Duodenal mucosa (tissue), 2 donors: ENCODE measurements around the gene LHX3.

Experiments
- H3K27ac ChIP-seq: one replicate; pipeline ENCODE4 v1.7.0; 2013; ENCODE audit warnings: low read depth, low read length
- H3K27me3 ChIP-seq, 2 donors: one replicate each; pipeline ENCODE4 v1.7.0; 2013; ENCODE audit warnings: low read length in 2 of 2, control low read depth in 1 of 2; ENCODE audit not compliant: insufficient read depth in 2 of 2, control insufficient read depth in 1 of 2
- H3K36me3 ChIP-seq, 2 donors: one replicate each; pipeline ENCODE4 v1.7.0; 2013; ENCODE audit warnings: low read length in 2 of 2, control low read depth in 1 of 2; ENCODE audit not compliant: insufficient read depth in 2 of 2, control insufficient read depth in 1 of 2
- H3K4me1 ChIP-seq, 2 donors: one replicate each; pipeline ENCODE4 v1.7.0; 2013; ENCODE audit warnings: low read length in 2 of 2, control low read depth in 1 of 2; ENCODE audit not compliant: insufficient read depth in 2 of 2, control insufficient read depth in 1 of 2
- H3K4me3 ChIP-seq, 2 donors: one replicate each; pipeline ENCODE4 v1.7.0; 2013; ENCODE audit warnings: low read length in 2 of 2, low read depth in 1 of 2
- H3K9ac ChIP-seq, 2 donors: one replicate each; pipeline ENCODE4 v1.7.0; 2013; ENCODE audit warnings: low read length in 2 of 2, low read depth in 1 of 2
- H3K9me3 ChIP-seq, 2 donors: one replicate each; pipeline ENCODE4 v1.7.0; 2013; ENCODE audit warnings: low read length in 2 of 2, control low read depth in 1 of 2; ENCODE audit not compliant: control insufficient read depth in 1 of 2

The LHX3 gene

DNA sequence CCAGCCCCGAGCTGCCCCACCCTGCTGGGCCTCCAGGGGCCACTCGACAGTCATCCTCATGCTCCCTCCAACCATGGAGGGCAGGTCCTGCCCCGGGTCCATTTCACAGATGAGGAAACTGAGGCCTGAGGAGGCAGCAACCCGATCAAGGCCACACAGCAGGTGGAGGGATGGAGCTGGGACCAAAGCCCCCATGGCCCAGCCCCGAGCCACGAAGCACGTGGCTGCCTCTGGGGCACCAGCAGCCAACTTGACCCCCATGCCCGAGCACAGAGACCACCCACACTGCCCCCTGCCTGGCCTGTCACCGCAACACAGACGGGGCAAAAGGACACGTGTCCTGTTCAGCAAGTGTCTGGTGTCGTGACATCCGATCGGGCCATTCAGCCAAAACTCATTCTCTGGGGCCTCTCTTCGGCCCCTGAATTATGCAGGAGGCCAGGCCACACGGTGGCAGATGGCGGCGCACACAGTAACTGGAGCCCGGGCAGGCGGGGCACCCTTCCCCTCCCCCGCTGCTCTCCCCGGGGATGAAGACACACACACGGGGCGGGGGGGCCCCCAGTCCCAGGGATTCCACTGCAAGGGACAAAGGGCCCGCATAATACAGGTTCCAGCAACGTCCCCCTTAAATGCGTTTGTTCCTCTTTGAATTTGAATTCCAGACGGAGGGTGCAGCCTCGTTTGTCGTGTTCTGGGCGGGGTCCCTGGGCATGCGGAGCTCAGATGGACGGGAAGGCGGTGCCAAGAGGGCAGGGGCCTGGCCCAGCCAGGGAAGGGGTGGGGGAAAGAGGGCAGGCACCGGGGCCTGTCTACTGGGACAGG, 56.8 kb downstream of the LHX3 start:
- H3K27me3 ChIP-seq = peaks cover 18 to 25% of the 10 kb centered on the region in 2 donors
- H3K4me1 ChIP-seq = no peaks in the 10 kb centered on the region
- H3K9ac ChIP-seq = no peak overlapping the region
- H3K36me3 ChIP-seq = no peaks in the 10 kb centered on the region
- H3K9me3 ChIP-seq = no peaks in the 10 kb centered on the region
- no peak overlapping the region for H3K27ac ChIP-seq
- no peak overlapping the region for H3K4me3 ChIP-seq

DNA sequence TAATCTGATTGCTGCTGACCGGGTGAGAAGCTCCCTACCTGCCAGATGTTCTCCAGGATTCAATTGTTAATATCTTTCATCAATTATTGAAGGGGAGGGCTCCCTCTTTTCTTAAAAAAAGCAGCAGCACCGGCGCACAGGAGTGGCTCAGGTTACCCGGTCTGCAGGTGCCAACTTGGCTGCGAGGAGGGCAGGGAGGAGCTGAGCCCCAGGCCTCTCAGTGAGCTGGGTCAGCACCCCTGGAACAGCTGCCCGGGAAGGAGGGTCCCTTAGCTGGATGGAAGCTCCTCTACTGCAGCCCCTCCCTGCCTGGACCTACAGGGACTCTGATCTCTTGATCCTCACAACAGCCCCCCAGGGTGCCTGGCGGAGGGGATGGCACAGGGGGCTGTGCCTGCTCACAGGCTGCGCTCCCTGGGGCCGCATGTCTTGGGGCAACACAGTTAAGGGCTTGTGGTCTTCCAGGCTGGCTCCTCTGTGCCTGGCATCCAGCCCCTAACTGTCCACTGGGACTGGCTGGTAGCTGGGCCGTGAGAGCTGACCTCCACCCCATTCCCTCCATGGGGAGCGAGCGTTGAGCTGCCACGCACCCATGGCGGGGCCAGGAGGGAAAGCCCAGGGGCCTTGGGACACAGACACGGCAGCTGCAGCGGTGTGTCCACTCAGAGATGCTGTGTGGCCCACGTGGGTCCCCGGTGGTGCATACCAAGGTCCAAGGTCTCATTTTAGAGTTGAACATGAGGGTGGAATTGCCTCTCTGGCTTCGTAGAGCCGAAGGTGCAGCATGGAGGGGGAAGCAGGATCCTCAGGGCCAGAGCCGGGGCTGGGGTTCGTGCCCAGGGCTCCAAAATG, 57.7 kb downstream of the LHX3 start:
- peaks cover 20 to 25% of the 10 kb centered on the region in 2 donors for H3K27me3 ChIP-seq

More for the DNA sequence above, 57.7 kb downstream of the LHX3 start:
- H3K27ac ChIP-seq = no peak overlapping the region
- H3K9me3 ChIP-seq = no peaks in the 10 kb centered on the region
- no peak overlapping the region for H3K4me3 ChIP-seq
- H3K36me3 ChIP-seq = no peaks in the 10 kb centered on the region
- H3K9ac ChIP-seq = no peak overlapping the region
- no peaks in the 10 kb centered on the region for H3K4me1 ChIP-seq
